ENCODE results near the gene NRBF2.

DNA sequence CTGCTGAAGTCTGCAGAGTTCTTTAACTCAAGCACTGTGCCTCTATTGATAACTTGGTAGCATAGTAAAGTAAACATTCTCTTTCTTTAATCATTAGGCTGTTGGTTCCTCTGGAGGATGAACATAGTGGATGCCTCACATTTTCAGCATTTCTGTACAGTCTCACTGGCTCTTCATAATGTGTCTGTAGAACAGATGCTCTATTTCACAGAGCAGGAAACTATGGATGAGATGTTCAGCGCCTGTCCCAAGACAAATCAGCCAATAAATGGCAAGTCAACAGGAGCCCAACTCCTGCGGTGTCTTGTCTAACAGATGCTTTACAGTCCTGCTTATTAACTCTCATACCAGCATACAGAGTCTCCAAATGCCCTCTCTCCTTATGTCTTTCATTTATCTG is 36.5 kb downstream of the NRBF2 start:
- TF ChIP-seq, protein P1, sequence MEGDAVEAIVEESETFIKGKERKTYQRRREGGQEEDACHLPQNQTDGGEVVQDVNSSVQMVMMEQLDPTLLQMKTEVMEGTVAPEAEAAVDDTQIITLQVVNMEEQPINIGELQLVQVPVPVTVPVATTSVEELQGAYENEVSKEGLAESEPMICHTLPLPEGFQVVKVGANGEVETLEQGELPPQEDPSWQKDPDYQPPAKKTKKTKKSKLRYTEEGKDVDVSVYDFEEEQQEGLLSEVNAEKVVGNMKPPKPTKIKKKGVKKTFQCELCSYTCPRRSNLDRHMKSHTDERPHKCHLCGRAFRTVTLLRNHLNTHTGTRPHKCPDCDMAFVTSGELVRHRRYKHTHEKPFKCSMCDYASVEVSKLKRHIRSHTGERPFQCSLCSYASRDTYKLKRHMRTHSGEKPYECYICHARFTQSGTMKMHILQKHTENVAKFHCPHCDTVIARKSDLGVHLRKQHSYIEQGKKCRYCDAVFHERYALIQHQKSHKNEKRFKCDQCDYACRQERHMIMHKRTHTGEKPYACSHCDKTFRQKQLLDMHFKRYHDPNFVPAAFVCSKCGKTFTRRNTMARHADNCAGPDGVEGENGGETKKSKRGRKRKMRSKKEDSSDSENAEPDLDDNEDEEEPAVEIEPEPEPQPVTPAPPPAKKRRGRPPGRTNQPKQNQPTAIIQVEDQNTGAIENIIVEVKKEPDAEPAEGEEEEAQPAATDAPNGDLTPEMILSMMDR (conservative IDR thresholded peaks at IDR 0.05; ENCODE audit: low read depth, low read length): no peak
- TF ChIP-seq EZH2 (IDR thresholded peaks at IDR 0.05; ENCODE audit: borderline replicate concordance, low read depth, low read length, poor library complexity, severe bottlenecking): no peak
